Gastrocnemius medialis (tissue), 4 donors: ENCODE data around the gene BOD1L1.

Experiments used
- CTCF ChIP-seq, 5 experiments: fragments of 450-650 bp in 3 of 5; fragments of 200-600 bp in 2 of 5; sonication (generic) in 2 of 5; IDR thresholded peaks in 4 of 5; conservative IDR thresholded peaks in 1 of 5; 1 replicate in 4 of 5; 2 replicates in 1 of 5; pipeline ENCODE4 v1.5.1; 2016 to 2019; ENCODE audit warnings: antibody characterized with exemption in 5 of 5, mild to moderate bottlenecking in 3 of 5, moderate library complexity in 3 of 5
- POLR2A ChIP-seq, 2 donors: fragments of 450-650 bp; IDR thresholded peaks; one replicate each; pipeline ENCODE4 v1.6.1; 2017; ENCODE audit warnings: antibody characterized with exemption in 2 of 2, mild to moderate bottlenecking in 2 of 2, moderate library complexity in 2 of 2

DNA sequence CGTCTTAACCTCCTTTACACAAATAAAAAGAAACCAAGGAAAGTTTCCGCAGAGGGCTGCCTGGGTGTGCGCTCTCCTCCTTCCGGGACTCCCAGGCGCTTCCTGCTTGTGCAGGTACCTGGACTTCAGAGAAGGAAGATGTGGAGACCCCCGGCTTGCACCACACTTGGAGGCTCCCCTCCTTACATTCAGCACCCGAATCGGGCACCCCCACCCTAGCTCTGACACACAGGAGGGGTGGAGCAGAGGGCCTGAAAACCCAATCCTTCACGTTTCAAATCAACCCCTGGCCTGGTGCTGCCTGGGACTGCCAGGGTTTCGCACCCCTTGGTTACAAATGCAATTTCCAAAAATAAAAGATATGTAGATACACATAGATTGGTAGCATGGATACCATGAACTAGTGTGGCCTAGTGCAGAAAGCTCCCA lies 86.3 kb downstream of the BOD1L1 start:
- TF ChIP-seq POLR2A (IDR thresholded peaks at IDR 0.05) (no peak), CTCF (IDR thresholded peaks at IDR 0.05 in 4 of 5, conservative IDR thresholded peaks at IDR 0.05 in 1 of 5) (no peak)
